Pulmonary artery endothelial cell (primary cell): Measurements from ENCODE around the gene SPRY4. TPM values are rescaled to one million over a fixed set of nuclear protein-coding genes. Genes with fewer than 3 reads are reported as not detected.
"Not testable (repeated sequence)": the region's sequence is repeated elsewhere in the genome, so short reads cannot be mapped to it uniquely, and the experiment has no call there.

Source experiments
- DNase-seq: peaks from one replicate; pipeline ENCODE4 v3.0.0-alpha.2; 2011; ENCODE audit warnings: low read depth, low spot score
- total RNA-seq: library from RNA; depleted of rRNA; stranded (reverse); fragments of >200 nt; gene quantifications from 2 replicates; pipeline ENCODE4 v1.2.3, GENCODE V29; 2014

SPRY4 gene
- total RNA-seq, 1 donor from 2014 or later: 7.4 TPM

GRCh38 chr5:142334538-142334937, 9.7 kb upstream of the SPRY4 start:
- no peak for DNase-seq

- DNase-seq: not testable (repeated sequence)
These were observed 8.9 kb upstream of the SPRY4 start for GRCh38 chr5:142333749-142334148.

- no peak for DNase-seq
These were observed 5.6 kb upstream of the SPRY4 start for GRCh38 chr5:142330444-142330843.

- DNase-seq: no peak
These were observed 5.2 kb upstream of the SPRY4 start for GRCh38 chr5:142330026-142330425.

GRCh38 chr5:142327111-142327842, 2.5 kb upstream of the SPRY4 start:
- DNase-seq: no peak

GRCh38 chr5:142326480-142326938, 1.7 kb upstream of the SPRY4 start:
- no peak for DNase-seq

- DNase-seq: no peak
These were observed 1.1 kb upstream of the SPRY4 start for GRCh38 chr5:142325725-142326479.

- no peak for DNase-seq
These were observed 518 bp downstream of the SPRY4 start for GRCh38 chr5:142324136-142324870.

GRCh38 chr5:142323480-142324135, 1.2 kb downstream of the SPRY4 start:
- no peak for DNase-seq

- no peak for DNase-seq
These were observed 1.9 kb downstream of the SPRY4 start for GRCh38 chr5:142322747-142323479.

- no peak for DNase-seq
These were observed 2.4 kb downstream of the SPRY4 start for GRCh38 chr5:142322403-142322746.

GRCh38 chr5:142320851-142321560, 3.8 kb downstream of the SPRY4 start:
- no peak for DNase-seq

- DNase-seq: no peak
These were observed 4.4 kb downstream of the SPRY4 start for GRCh38 chr5:142320430-142320738.

GRCh38 chr5:142319560-142320429, 5.0 kb downstream of the SPRY4 start:
- no peak for DNase-seq

- DNase-seq: no peak
These were observed 5.7 kb downstream of the SPRY4 start for GRCh38 chr5:142319105-142319504.

- no peak for DNase-seq
These were observed 7.1 kb downstream of the SPRY4 start for GRCh38 chr5:142317753-142318152.

GRCh38 chr5:142317173-142317572, 7.6 kb downstream of the SPRY4 start:
- DNase-seq: no peak

- no peak for DNase-seq
These were observed 8.1 kb downstream of the SPRY4 start for GRCh38 chr5:142316681-142317080.

- no peak for DNase-seq
These were observed 8.8 kb downstream of the SPRY4 start for GRCh38 chr5:142316051-142316450.
